PC-3 (cell line): ENCODE measurements around the gene NMD3. TPM values are rescaled to one million over a fixed set of nuclear protein-coding genes. Genes with fewer than 3 reads are reported as not detected.
A peak's percentile ranks its signal among the peaks of the same experiment; 100 is the strongest.

Source experiments
- ATAC-seq: fragments of 200-7000 bp; cut with Tn5 transposase; 2 replicates; pipeline ENCODE4 v1.9.1; 2020; ENCODE audit warnings: mild to moderate bottlenecking, moderate library complexity
- BruUV-seq: library from RNA; stranded (reverse); fragments of 400-500 nt; replicated peaks from 2 replicates; lab custom pipeline; 2021; lab: Mats Ljungman, UMichigan
- CTCF ChIA-PET: fragments of 300-600 bp; sonication (Branson Sonifier 250); formaldehyde crosslinking; loops from one replicate; lab custom pipeline; 2022; ENCODE audit warnings: antibody characterized with exemption; lab: Charles Lee
- POLR2A ChIA-PET: fragments of 300-600 bp; sonication (Branson Sonifier 250); formaldehyde crosslinking; loops from one replicate; lab custom pipeline; 2022; ENCODE audit warnings: antibody characterized with exemption; ENCODE audit not compliant: unreplicated experiment; lab: Charles Lee
- DNase-seq: peaks from one replicate; pipeline ENCODE4 v3.0.0-alpha.2; 2015
- H2AFZ ChIP-seq: fragments of 300-600 bp; sonication (generic); 2 replicates; pipeline ENCODE4 v1.6.0; 2016; ENCODE audit warnings: antibody characterized with exemption, low read length
- H3F3A ChIP-seq: fragments of 300-600 bp; sonication (generic); one replicate; pipeline ENCODE4 v1.6.0; 2017; ENCODE audit warnings: antibody characterized with exemption, low read length, control low read depth, mild to moderate bottlenecking; ENCODE audit not compliant: unreplicated experiment
- H3K27ac ChIP-seq: fragments of 300-600 bp; sonication (generic); 2 replicates; pipeline ENCODE4 v1.5.1; 2016; ENCODE audit warnings: mild to moderate bottlenecking, low read length
- H3K27me3 ChIP-seq: fragments of 300-600 bp; sonication (generic); 2 replicates; pipeline ENCODE4 v1.6.1; 2016; ENCODE audit warnings: low read length, mixed read lengths
- H3K36me3 ChIP-seq: fragments of 300-600 bp; sonication (generic); 2 replicates; pipeline ENCODE4 v1.6.1; 2016; ENCODE audit warnings: low read depth, mixed run types, low read length, mixed read lengths
- H3K4me1 ChIP-seq: fragments of 300-600 bp; sonication (generic); 2 replicates; pipeline ENCODE4 v1.5.1; 2016; ENCODE audit warnings: low read length; ENCODE audit not compliant: insufficient read depth
- H3K4me2 ChIP-seq: fragments of 300-600 bp; sonication (generic); 2 replicates; pipeline ENCODE4 v1.6.0; 2016; ENCODE audit warnings: low read length
- H3K4me3 ChIP-seq: fragments of 300-600 bp; sonication (generic); 2 replicates; pipeline ENCODE4 v1.5.1; 2016; ENCODE audit warnings: mild to moderate bottlenecking, low read length, mixed read lengths
- H3K79me2 ChIP-seq: fragments of 300-600 bp; sonication (generic); 2 replicates; pipeline ENCODE4 v1.6.1; 2017; ENCODE audit warnings: low read length, mixed read lengths
- H3K9ac ChIP-seq: fragments of 300-600 bp; sonication (generic); 2 replicates; pipeline ENCODE4 v1.6.0; 2016; ENCODE audit warnings: mild to moderate bottlenecking, low read length
- H3K9me2 ChIP-seq: fragments of 300-600 bp; sonication (generic); replicated peaks from 2 replicates; pipeline ENCODE4 v1.6.1; 2016; ENCODE audit warnings: mixed run types, low read length, mixed read lengths
- H3K9me3 ChIP-seq: fragments of 300-600 bp; sonication (generic); 2 replicates; pipeline ENCODE4 v1.6.1; 2016; ENCODE audit warnings: low read length, mixed read lengths
- H4K20me1 ChIP-seq: fragments of 300-600 bp; sonication (generic); 2 replicates; pipeline ENCODE4 v1.6.1; 2016; ENCODE audit warnings: low read length, mixed read lengths
- EZH2 ChIP-seq: fragments of 300-600 bp; sonication (generic); IDR thresholded peaks from one replicate; pipeline ENCODE4 v1.6.1; 2017; ENCODE audit warnings: antibody characterized with exemption, mild to moderate bottlenecking, low read length; ENCODE audit not compliant: unreplicated experiment
- EZH2phosphoT487 ChIP-seq: fragments of 300-600 bp; sonication (generic); IDR thresholded peaks from 2 replicates; pipeline ENCODE4 v1.6.1; 2018; ENCODE audit warnings: mild to moderate bottlenecking, antibody characterized with exemption, low read length, borderline replicate concordance
- intact Hi-C: fragments of 100-400 bp; cut with micrococcal nuclease; formaldehyde crosslinking; loops from 2 replicates; pipeline ENCODE4 v1.9.0; 2023
- total RNA-seq: library from RNA; depleted of rRNA; stranded (reverse); fragments of >200 nt; gene quantifications from 2 replicates; pipeline ENCODE4 v1.2.3, GENCODE V29; 2014
- TF ChIP-seq, protein P1 (sequence below): fragments of 300-600 bp; sonication (generic); conservative IDR thresholded peaks from 2 replicates; pipeline ENCODE4 v1.5.1; 2017; ENCODE audit warnings: antibody characterized with exemption, low read depth, mild to moderate bottlenecking, low read length

NMD3 gene
- total RNA-seq, 1 experiment from 2014 or later = 72.6 TPM

DNA sequence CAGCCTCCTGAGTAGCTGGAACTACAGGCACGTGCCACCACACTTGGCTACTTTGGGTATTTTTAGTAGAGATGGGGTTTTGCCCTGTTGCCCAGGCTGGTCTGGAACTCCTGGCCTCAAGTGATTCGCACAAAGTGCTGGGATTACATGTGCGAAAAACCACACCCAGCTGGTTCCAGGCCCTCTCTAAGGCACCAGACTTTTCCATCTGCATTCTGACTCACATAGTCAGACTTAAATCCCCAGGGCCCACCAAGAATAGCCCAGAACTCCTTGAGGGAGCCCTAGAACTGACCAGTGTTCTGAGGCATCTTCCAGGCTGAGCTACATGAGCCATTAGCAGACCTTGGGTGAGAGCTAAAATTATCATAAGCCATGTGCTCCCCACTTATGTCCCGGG is 68.1 kb downstream of the NMD3 start:
- TF ChIP-seq EZH2 (no peak), EZH2phosphoT487 (no peak)
- TF ChIP-seq, protein P1, sequence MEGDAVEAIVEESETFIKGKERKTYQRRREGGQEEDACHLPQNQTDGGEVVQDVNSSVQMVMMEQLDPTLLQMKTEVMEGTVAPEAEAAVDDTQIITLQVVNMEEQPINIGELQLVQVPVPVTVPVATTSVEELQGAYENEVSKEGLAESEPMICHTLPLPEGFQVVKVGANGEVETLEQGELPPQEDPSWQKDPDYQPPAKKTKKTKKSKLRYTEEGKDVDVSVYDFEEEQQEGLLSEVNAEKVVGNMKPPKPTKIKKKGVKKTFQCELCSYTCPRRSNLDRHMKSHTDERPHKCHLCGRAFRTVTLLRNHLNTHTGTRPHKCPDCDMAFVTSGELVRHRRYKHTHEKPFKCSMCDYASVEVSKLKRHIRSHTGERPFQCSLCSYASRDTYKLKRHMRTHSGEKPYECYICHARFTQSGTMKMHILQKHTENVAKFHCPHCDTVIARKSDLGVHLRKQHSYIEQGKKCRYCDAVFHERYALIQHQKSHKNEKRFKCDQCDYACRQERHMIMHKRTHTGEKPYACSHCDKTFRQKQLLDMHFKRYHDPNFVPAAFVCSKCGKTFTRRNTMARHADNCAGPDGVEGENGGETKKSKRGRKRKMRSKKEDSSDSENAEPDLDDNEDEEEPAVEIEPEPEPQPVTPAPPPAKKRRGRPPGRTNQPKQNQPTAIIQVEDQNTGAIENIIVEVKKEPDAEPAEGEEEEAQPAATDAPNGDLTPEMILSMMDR = no peak

GRCh38 chr3:161291191-161291901 is 70.2 kb downstream of the NMD3 start:
- ChIA-PET CTCF (no interaction called here), POLR2A (interaction anchor here (0.8 kb wide), 1 partner anchor 64 kb away, joined by 3 read pairs; no protein-coding TSS in a partner anchor)
- Histone ChIP-seq H3K9me2 (no peaks in the 10 kb centered on the region), H3K4me2 (no peak overlapping the region), H3K27me3 (no peaks in the 10 kb centered on the region), H3F3A (no peaks in the 10 kb centered on the region), H3K27ac (no peak overlapping the region), H3K9ac (no peak overlapping the region), H3K9me3 (no peaks in the 10 kb centered on the region; the same call in 1 of the 2 replicates), H3K36me3 (0 out of 2 replicates have a peak, but pooled peaks cover 3% of the 10 kb centered on the region), H3K79me2 (no peaks in the 10 kb centered on the region), H3K4me3 (no peak overlapping the region), H2AFZ (no peak overlapping the region), H4K20me1 (no peaks in the 10 kb centered on the region), H3K4me1 (peaks cover 9% of the 10 kb centered on the region; the same call in 1 of the 2 replicates)
- intact Hi-C loops = no loop called here
- BruUV-seq = no TSS peak
- ATAC-seq (peak; percentile 37), DNase-seq (peak; percentile 75)
- TF ChIP-seq EZH2 (no peak), EZH2phosphoT487 (no peak)
- TF ChIP-seq, protein P1 = no peak

More for the DNA sequence above, 68.1 kb downstream of the NMD3 start:
- H3K9ac ChIP-seq = no peak overlapping the region
- H3K36me3 ChIP-seq = no peaks in the 10 kb centered on the region
- H3K4me2 ChIP-seq = no peak overlapping the region
- no peaks in the 10 kb centered on the region for H3K79me2 ChIP-seq
- no peak for DNase-seq
- H3K4me3 ChIP-seq = no peak overlapping the region
- no peak overlapping the region for H2AFZ ChIP-seq
- ChIA-PET POLR2A (no interaction called here), CTCF (interaction anchor here (0.8 kb wide), 1 partner anchor 15 kb away, joined by 3 read pairs; no protein-coding TSS in a partner anchor)
- H3K9me2 ChIP-seq = no peaks in the 10 kb centered on the region
- BruUV-seq = no TSS peak
- intact Hi-C loops = no loop called here
- H3K9me3 ChIP-seq = no peaks in the 10 kb centered on the region
- H4K20me1 ChIP-seq = no peaks in the 10 kb centered on the region
- H3K27me3 ChIP-seq = no peaks in the 10 kb centered on the region
- no peak overlapping the region for H3K27ac ChIP-seq
- H3F3A ChIP-seq = no peaks in the 10 kb centered on the region
- no peak for ATAC-seq
- H3K4me1 ChIP-seq = peaks cover 9% of the 10 kb centered on the region; the same call in 1 of the 2 replicates

GRCh38 chr3:161293381-161293780 is 72.3 kb downstream of the NMD3 start:
- no peaks in the 10 kb centered on the region for H4K20me1 ChIP-seq
- peaks cover 9% of the 10 kb centered on the region; the same call in 1 of the 2 replicates for H3K4me1 ChIP-seq
- no peaks in the 10 kb centered on the region for H3K79me2 ChIP-seq
- intact Hi-C loops = no loop called here
- no peak overlapping the region for H3K9ac ChIP-seq
- POLR2A ChIA-PET = interaction anchor here (0.7 kb wide), 1 partner anchor 129 kb away, joined by 3 read pairs; no protein-coding TSS in a partner anchor
- no peak overlapping the region for H3K27ac ChIP-seq
- no peak overlapping the region for H3K4me3 ChIP-seq
- no peak for ATAC-seq
- H3K9me2 ChIP-seq = no peaks in the 10 kb centered on the region
- peaks cover 22% of the 10 kb centered on the region; the same call in 1 of the 2 replicates for H3K36me3 ChIP-seq
- TF ChIP-seq EZH2 = no peak
- no peak for TF ChIP-seq EZH2phosphoT487
- TF ChIP-seq, protein P1 = no peak
- peaks cover 17% of the 10 kb centered on the region for H3K9me3 ChIP-seq
- H3F3A ChIP-seq = no peaks in the 10 kb centered on the region
- CTCF ChIA-PET = no interaction called here
- no peak overlapping the region for H2AFZ ChIP-seq
- no TSS peak for BruUV-seq
- no peaks in the 10 kb centered on the region for H3K27me3 ChIP-seq
- no peak overlapping the region for H3K4me2 ChIP-seq
- DNase-seq = no peak
